Measurements from ENCODE around the gene TUB.

- TF ChIP-seq CTCF (conservative IDR thresholded peaks at IDR 0.05; ENCODE audit: low read depth, low read length) (no peak), EZH2 (IDR thresholded peaks at IDR 0.05; ENCODE audit: borderline replicate concordance, low read depth, low read length, poor library complexity, severe bottlenecking) (no peak)
Measured at GRCh38 chr11:8047382-8047781, 33.6 kb upstream of the TUB start.

All from A673 (cell line).